ENCODE results near the gene MCC.

The MCC gene

GRCh38 chr5:113394658-113395057 is 93.6 kb downstream of the MCC start:
- H3K27me3 Mint-ChIP-seq (ENCODE audit: low read depth), result no peaks in the 10 kb centered on the region
- H3K36me3 Mint-ChIP-seq (ENCODE audit: low read depth), result no peaks in the 10 kb centered on the region
- H3K27ac Mint-ChIP-seq, result peak overlapping the region; percentile 82 to 92 (median 84)
- TF ChIP-seq CTCF (IDR thresholded peaks at IDR 0.05; ENCODE audit: unreplicated experiment in 3 of 3), result no peak
- no peak overlapping the region for H3K4me3 Mint-ChIP-seq
- H3K9me3 Mint-ChIP-seq, result no peaks in the 10 kb centered on the region
- peaks cover 12% of the 10 kb centered on the region for H3K4me1 Mint-ChIP-seq

- Mint-ChIP-seq H3K4me3 (no peak overlapping the region), H3K27ac (no peak overlapping the region), H3K4me1 (peaks cover 16% of the 10 kb centered on the region), H3K36me3 (ENCODE audit: low read depth) (no peaks in the 10 kb centered on the region), H3K27me3 (ENCODE audit: low read depth) (no peaks in the 10 kb centered on the region), H3K9me3 (no peaks in the 10 kb centered on the region)
- no peak for TF ChIP-seq CTCF (IDR thresholded peaks at IDR 0.05; ENCODE audit: unreplicated experiment in 3 of 3)
Observed at GRCh38 chr5:113390224-113390623, 98.0 kb downstream of the MCC start.

- H3K27me3 Mint-ChIP-seq (ENCODE audit: low read depth), result no peaks in the 10 kb centered on the region
- H3K36me3 Mint-ChIP-seq (ENCODE audit: low read depth), result no peaks in the 10 kb centered on the region
- H3K4me1 Mint-ChIP-seq, result peaks cover 9% of the 10 kb centered on the region
- no peak for TF ChIP-seq CTCF (IDR thresholded peaks at IDR 0.05; ENCODE audit: unreplicated experiment in 3 of 3)
- H3K4me3 Mint-ChIP-seq, result no peak overlapping the region
- no peaks in the 10 kb centered on the region for H3K9me3 Mint-ChIP-seq
- H3K27ac Mint-ChIP-seq, result peak overlapping the region in 1 of 3 experiments; percentile 72
Observed at GRCh38 chr5:113389116-113389515, 99.1 kb downstream of the MCC start.

- no peaks in the 10 kb centered on the region for H3K36me3 Mint-ChIP-seq (ENCODE audit: low read depth)
- no peaks in the 10 kb centered on the region for H3K27me3 Mint-ChIP-seq (ENCODE audit: low read depth)
- H3K4me3 Mint-ChIP-seq, result no peak overlapping the region
- TF ChIP-seq CTCF (IDR thresholded peaks at IDR 0.05; ENCODE audit: unreplicated experiment in 3 of 3), result no peak
- peaks cover 11% of the 10 kb centered on the region for H3K4me1 Mint-ChIP-seq
- no peak overlapping the region for H3K27ac Mint-ChIP-seq
- no peaks in the 10 kb centered on the region for H3K9me3 Mint-ChIP-seq
Observed at GRCh38 chr5:113387844-113388243, 100.4 kb downstream of the MCC start.

- no peaks in the 10 kb centered on the region for H3K9me3 Mint-ChIP-seq
- H3K27ac Mint-ChIP-seq, result peak overlapping the region in 1 of 3 experiments; percentile 46
- no peak overlapping the region for H3K4me3 Mint-ChIP-seq
- H3K27me3 Mint-ChIP-seq (ENCODE audit: low read depth), result no peaks in the 10 kb centered on the region
- peaks cover 24% of the 10 kb centered on the region for H3K4me1 Mint-ChIP-seq
- no peaks in the 10 kb centered on the region for H3K36me3 Mint-ChIP-seq (ENCODE audit: low read depth)
- no peak for TF ChIP-seq CTCF (IDR thresholded peaks at IDR 0.05; ENCODE audit: unreplicated experiment in 3 of 3)
Observed at GRCh38 chr5:113384782-113385285, 103.4 kb downstream of the MCC start.

GRCh38 chr5:113382731-113383130 is 105.5 kb downstream of the MCC start:
- H3K27ac Mint-ChIP-seq, result peak overlapping the region in 1 of 3 experiments; percentile 57
- peaks cover 33% of the 10 kb centered on the region for H3K4me1 Mint-ChIP-seq
- H3K27me3 Mint-ChIP-seq (ENCODE audit: low read depth), result no peaks in the 10 kb centered on the region

More at GRCh38 chr5:113382731-113383130, 105.5 kb downstream of the MCC start:
- Mint-ChIP-seq H3K9me3 (no peaks in the 10 kb centered on the region), H3K36me3 (ENCODE audit: low read depth) (no peaks in the 10 kb centered on the region), H3K4me3 (no peak overlapping the region)
- no peak for TF ChIP-seq CTCF (IDR thresholded peaks at IDR 0.05; ENCODE audit: unreplicated experiment in 3 of 3)

Measured in nephron (organoid).